Uterus (tissue), 4 donors: Measurements from ENCODE around the gene ANKFY1. TPM values are rescaled to one million over a fixed set of nuclear protein-coding genes. Genes with fewer than 3 reads are reported as not detected.
A peak's percentile ranks its signal among the peaks of the same experiment; 100 is the strongest.

Experiments
- DNase-seq, 2 donors: peaks; one replicate each; pipeline ENCODE4 v3.0.0-alpha.2; 2019 to 2020
- H3K27ac ChIP-seq, 2 donors: fragments of 200-600 bp; sonication (generic); 1 replicate in 1 of 2; 2 replicates in 1 of 2; pipeline ENCODE4 v1.5.1; 2016 to 2018
- H3K27me3 ChIP-seq, 2 donors: fragments of 200-600 bp; sonication (generic); one replicate each; pipeline ENCODE4 v1.5.1; 2018 to 2019; ENCODE audit warnings: control low read depth in 1 of 2
- H3K36me3 ChIP-seq, 2 donors: fragments of 200-600 bp; sonication (generic); one replicate each; pipeline ENCODE4 v1.5.1; 2019; ENCODE audit warnings: control low read depth in 1 of 2
- H3K4me1 ChIP-seq, 2 donors: fragments of 200-600 bp; sonication (generic); one replicate each; pipeline ENCODE4 v1.5.1; 2018 to 2019; ENCODE audit warnings: control low read depth in 1 of 2
- H3K4me3 ChIP-seq, 2 donors: fragments of 200-600 bp; sonication (generic); 1 replicate in 1 of 2; 2 replicates in 1 of 2; pipeline ENCODE4 v1.5.1; 2018 to 2019; ENCODE audit warnings: mild to moderate bottlenecking in 1 of 2
- H3K9me3 ChIP-seq, 2 donors: fragments of 200-600 bp; sonication (generic); one replicate each; pipeline ENCODE4 v1.5.1; 2019; ENCODE audit warnings: control low read depth in 1 of 2
- CTCF ChIP-seq, 4 experiments: fragments of 200-600 bp in 2 of 4; fragments of 450-650 bp in 2 of 4; sonication (generic) in 2 of 4; IDR thresholded peaks; one replicate each; pipeline ENCODE4 v1.5.1; 2016 to 2019; ENCODE audit warnings: antibody characterized with exemption in 4 of 4, mild to moderate bottlenecking in 2 of 4, moderate library complexity in 1 of 4
- POLR2A ChIP-seq, 2 donors: fragments of 450-650 bp; IDR thresholded peaks; one replicate each; pipeline ENCODE4 v1.6.1; 2016; ENCODE audit warnings: antibody characterized with exemption in 2 of 2, mild to moderate bottlenecking in 1 of 2, moderate library complexity in 1 of 2
- intact Hi-C: fragments of 100-400 bp; cut with DNase I; formaldehyde crosslinking; loops from one replicate; pipeline ENCODE4 v1.15.1; 2023; ENCODE audit warnings: low total_unique reads
- total RNA-seq, 4 donors: library from RNA; depleted of rRNA in 3 of 4; stranded (reverse); fragments of >200 nt in 3 of 4; gene quantifications; one replicate each; pipeline versions ENCODE4 v1.1.0 to v1.2.4, GENCODE V29; 2014 to 2023
- donor health status: DM: yes; HTN: yes; CAD: no.

ANKFY1 gene
- total RNA-seq, 4 donors from 2014 or later, result 17.6 to 69.5 (median 52.8) TPM

GRCh38 chr17:4134721-4135120 is 129.1 kb downstream of the ANKFY1 start:
- no peaks in the 10 kb centered on the region for H3K27me3 ChIP-seq
- no peaks in the 10 kb centered on the region for H3K36me3 ChIP-seq
- TF ChIP-seq CTCF (IDR thresholded peaks at IDR 0.05), result no peak
- TF ChIP-seq POLR2A (IDR thresholded peaks at IDR 0.05), result no peak
- no peak overlapping the region for H3K4me3 ChIP-seq
- intact Hi-C loops, result no loop called here
- DNase-seq, result no peak
- H3K27ac ChIP-seq, result no peak overlapping the region
- no peaks in the 10 kb centered on the region for H3K4me1 ChIP-seq
- H3K9me3 ChIP-seq, result no peaks in the 10 kb centered on the region

GRCh38 chr17:4130715-4131114 is 133.1 kb downstream of the ANKFY1 start:
- Histone ChIP-seq H3K4me3 (no peak overlapping the region), H3K9me3 (no peaks in the 10 kb centered on the region), H3K27me3 (no peaks in the 10 kb centered on the region), H3K4me1 (no peaks in the 10 kb centered on the region), H3K36me3 (no peaks in the 10 kb centered on the region), H3K27ac (peak overlapping the region in 1 of 2 donors; percentile 2)
- DNase-seq, result no peak
- no peak for TF ChIP-seq CTCF (IDR thresholded peaks at IDR 0.05)
- TF ChIP-seq POLR2A (IDR thresholded peaks at IDR 0.05), result no peak
- intact Hi-C loops, result no loop called here

DNA sequence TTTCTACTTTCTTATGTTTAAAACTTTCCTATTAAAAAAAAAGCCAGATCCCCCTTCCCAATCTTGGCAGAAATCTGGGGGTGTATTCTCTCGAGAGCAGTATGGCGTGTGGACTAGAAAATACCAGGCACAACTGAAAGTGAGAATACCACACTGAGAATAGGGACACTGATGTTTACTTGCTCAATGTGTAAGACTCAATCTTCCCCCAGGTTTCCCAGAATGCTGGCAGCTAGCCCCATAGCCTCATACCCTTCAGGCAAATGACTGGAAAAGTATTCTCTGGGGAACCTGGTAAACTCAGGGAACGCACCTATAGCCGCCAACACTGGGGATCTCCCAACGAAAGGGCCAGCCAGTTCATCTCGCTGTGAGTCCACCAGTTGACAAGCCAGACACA is 136.2 kb downstream of the ANKFY1 start:
- no peak for DNase-seq
- intact Hi-C loops, result no loop called here
- Histone ChIP-seq H3K9me3 (no peaks in the 10 kb centered on the region), H3K27me3 (no peaks in the 10 kb centered on the region), H3K27ac (no peak overlapping the region), H3K4me1 (no peaks in the 10 kb centered on the region), H3K36me3 (no peaks in the 10 kb centered on the region), H3K4me3 (no peak overlapping the region)
- TF ChIP-seq CTCF (IDR thresholded peaks at IDR 0.05) (no peak), POLR2A (IDR thresholded peaks at IDR 0.05) (no peak)

GRCh38 chr17:4125552-4125951 is 138.2 kb downstream of the ANKFY1 start:
- no peak for TF ChIP-seq POLR2A (IDR thresholded peaks at IDR 0.05)
- no peak for TF ChIP-seq CTCF (IDR thresholded peaks at IDR 0.05)
- Histone ChIP-seq H3K4me3 (no peak overlapping the region), H3K9me3 (no peaks in the 10 kb centered on the region), H3K27me3 (no peaks in the 10 kb centered on the region), H3K36me3 (no peaks in the 10 kb centered on the region), H3K4me1 (no peaks in the 10 kb centered on the region), H3K27ac (no peak overlapping the region)
- intact Hi-C loops, result no loop called here
- no peak for DNase-seq

DNA sequence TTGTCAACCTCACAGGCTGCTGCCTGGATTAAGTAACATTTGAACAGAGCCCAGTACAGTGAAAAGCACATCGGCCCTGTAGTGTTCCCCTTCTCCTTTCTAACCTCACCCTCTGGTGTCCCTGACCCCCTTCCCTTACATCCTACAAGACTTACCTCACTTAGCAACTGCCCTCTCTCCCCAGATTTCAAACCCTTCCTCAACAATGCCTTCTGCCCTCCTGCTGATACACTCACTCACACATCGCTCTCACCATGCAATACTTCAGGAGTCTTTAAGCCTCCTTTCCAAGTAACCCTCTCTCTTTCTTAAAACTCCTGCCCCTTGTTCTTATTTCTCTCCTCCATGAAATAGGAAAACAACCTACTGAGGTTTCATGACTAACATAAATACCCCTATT is 138.8 kb downstream of the ANKFY1 start:
- no peaks in the 10 kb centered on the region for H3K27me3 ChIP-seq
- no peaks in the 10 kb centered on the region for H3K4me1 ChIP-seq
- DNase-seq, result no peak
- no peaks in the 10 kb centered on the region for H3K9me3 ChIP-seq
- H3K36me3 ChIP-seq, result no peaks in the 10 kb centered on the region
- H3K27ac ChIP-seq, result no peak overlapping the region
- TF ChIP-seq CTCF (IDR thresholded peaks at IDR 0.05) (no peak), POLR2A (IDR thresholded peaks at IDR 0.05) (no peak)
- intact Hi-C loops, result no loop called here
- H3K4me3 ChIP-seq, result no peak overlapping the region
